IMR-90 (cell line): ENCODE data around the gene GRB10. TPM values are rescaled to one million over a fixed set of nuclear protein-coding genes. Genes with fewer than 3 reads are reported as not detected.

Experiments
- ATAC-seq: fragments of 200-7000 bp; cut with Tn5 transposase; 2 replicates; pipeline ENCODE4 v1.9.1; 2020; ENCODE audit warnings: low read depth, mild to moderate bottlenecking, moderate library complexity
- BruUV-seq: library from RNA; stranded (reverse); fragments of 400-500 nt; replicated peaks from 2 replicates; lab custom pipeline; 2021; lab: Mats Ljungman, UMichigan
- CTCF ChIA-PET: fragments of 300-600 bp; formaldehyde crosslinking; extraction: SDS; loops from one replicate; lab custom pipeline; 2021; ENCODE audit warnings: antibody characterized with exemption; lab: Yijun Ruan, JAX
- POLR2A ChIA-PET: fragments of 300-600 bp; sonication (Branson Sonifier 250); formaldehyde crosslinking; loops from one replicate; lab custom pipeline; 2022; ENCODE audit warnings: antibody characterized with exemption; ENCODE audit not compliant: unreplicated experiment; lab: Charles Lee
- DNase-seq: peaks from one replicate; pipeline ENCODE4 v3.0.0; 2013
- H2AFZ ChIP-seq: replicated peaks from 2 replicates; pipeline ENCODE3; 2013; ENCODE audit warnings: low read length, mild to moderate bottlenecking; ENCODE audit not compliant: poor library complexity
- H2AK5ac ChIP-seq: 2 replicates; pipeline ENCODE4 v1.6.1; 2013; ENCODE audit warnings: low read depth, low read length, inconsistent platforms
- H2AK9ac ChIP-seq: replicated peaks from 2 replicates; pipeline ENCODE3; 2013; ENCODE audit warnings: mild to moderate bottlenecking, low read depth, low read length, moderate library complexity; ENCODE audit not compliant: poor library complexity
- H2BK120ac ChIP-seq: 2 replicates; pipeline ENCODE4 v1.6.1; 2013; ENCODE audit warnings: low read depth, low read length, inconsistent platforms
- H2BK15ac ChIP-seq: 3 replicates; pipeline ENCODE4 v1.6.1; 2013; ENCODE audit warnings: low read depth, low read length, inconsistent platforms
- H2BK20ac ChIP-seq: 2 replicates; pipeline ENCODE4 v1.6.1; 2013; ENCODE audit warnings: low read depth, mild to moderate bottlenecking, inconsistent platforms, low read length, moderate library complexity
- H2BK5ac ChIP-seq: 2 replicates; pipeline ENCODE4 v1.6.1; 2013; ENCODE audit warnings: mild to moderate bottlenecking, low read depth, low read length, inconsistent platforms; ENCODE audit not compliant: poor library complexity, severe bottlenecking
- H3K14ac ChIP-seq: replicated peaks from 2 replicates; pipeline ENCODE4 v1.6.1; 2013; ENCODE audit warnings: low read depth, low read length, inconsistent platforms
- H3K18ac ChIP-seq: 2 replicates; pipeline ENCODE4 v1.6.1; 2013; ENCODE audit warnings: low read depth, low read length, control low read depth
- H3K23ac ChIP-seq: 2 replicates; pipeline ENCODE4 v1.6.1; 2013; ENCODE audit warnings: low read depth, low read length, inconsistent platforms
- H3K27ac ChIP-seq: 2 replicates; pipeline ENCODE4 v1.5.1; 2013; ENCODE audit warnings: mild to moderate bottlenecking, control low read depth, low read length; ENCODE audit not compliant: insufficient read depth
- H3K27me3 ChIP-seq: 2 replicates; pipeline ENCODE4 v1.6.1; 2013; ENCODE audit warnings: low read length; ENCODE audit not compliant: control insufficient read depth, insufficient read depth
- H3K36me3 ChIP-seq: 2 replicates; pipeline ENCODE4 v1.6.1; 2013; ENCODE audit warnings: low read length, mixed read lengths; ENCODE audit not compliant: control insufficient read depth, insufficient read depth
- H3K4ac ChIP-seq: 2 replicates; pipeline ENCODE4 v1.6.1; 2013; ENCODE audit warnings: low read depth, low read length, inconsistent platforms
- H3K4me1 ChIP-seq: 2 replicates; pipeline ENCODE4 v1.6.1; 2013; ENCODE audit warnings: low read length, mixed read lengths; ENCODE audit not compliant: control insufficient read depth, insufficient read depth
- H3K4me2 ChIP-seq: 2 replicates; pipeline ENCODE4 v1.6.1; 2013; ENCODE audit warnings: low read depth, mild to moderate bottlenecking, control low read depth, low read length, moderate library complexity
- H3K4me3 ChIP-seq: 2 replicates; pipeline ENCODE4 v1.5.1; 2013; ENCODE audit warnings: low read depth, mild to moderate bottlenecking, control low read depth, low read length, moderate library complexity; ENCODE audit not compliant: insufficient read depth
- H3K56ac ChIP-seq: 2 replicates; pipeline ENCODE4 v1.6.1; 2013; ENCODE audit warnings: low read length, inconsistent platforms; ENCODE audit not compliant: insufficient read depth; ENCODE audit errors: extremely low read depth
- H3K79me1 ChIP-seq, 2 experiments: 2 replicates each; pipeline ENCODE4 v1.6.1; 2013; ENCODE audit warnings: low read length in 2 of 2, inconsistent platforms in 1 of 2, low read depth in 1 of 2
- H3K9ac ChIP-seq: 2 replicates; pipeline ENCODE4 v1.6.1; 2013; ENCODE audit warnings: low read depth, low read length, control low read depth
- H3K9me1 ChIP-seq: 2 replicates; pipeline ENCODE4 v1.6.1; 2013; ENCODE audit warnings: low read length, inconsistent platforms; ENCODE audit not compliant: insufficient read depth
- H3K9me3 ChIP-seq: 2 replicates; pipeline ENCODE4 v1.6.1; 2013; ENCODE audit warnings: low read length; ENCODE audit not compliant: control insufficient read depth, insufficient read depth
- H4K20me1 ChIP-seq: 2 replicates; pipeline ENCODE4 v1.6.1; 2013; ENCODE audit warnings: low read length, inconsistent platforms; ENCODE audit not compliant: insufficient read depth
- H4K5ac ChIP-seq: 2 replicates; pipeline ENCODE4 v1.6.1; 2013; ENCODE audit warnings: mild to moderate bottlenecking, low read depth, low read length, control low read depth
- H4K8ac ChIP-seq, 2 experiments: 2 replicates each; pipeline ENCODE4 v1.6.1; 2013; ENCODE audit warnings: low read depth in 2 of 2, low read length in 2 of 2, control low read depth in 1 of 2, inconsistent platforms in 1 of 2
- H4K91ac ChIP-seq: 2 replicates; pipeline ENCODE4 v1.6.1; 2013; ENCODE audit warnings: low read depth, low read length, inconsistent platforms; ENCODE audit not compliant: insufficient read depth
- BHLHE40 ChIP-seq: fragments of 150-350 bp; IDR thresholded peaks from 2 replicates; pipeline ENCODE4 v1.6.1; 2016; ENCODE audit warnings: mild to moderate bottlenecking, low read depth, low read length
- CEBPB ChIP-seq: IDR thresholded peaks from 2 replicates; pipeline ENCODE4 v1.6.1; 2012; ENCODE audit warnings: low read depth, low read length, improper control_type of control experiment
- CHD1 ChIP-seq: IDR thresholded peaks from 2 replicates; pipeline ENCODE4 v1.6.1; 2012; ENCODE audit warnings: low read depth, low read length, improper control_type of control experiment
- FOS ChIP-seq: fragments of 150-350 bp; IDR thresholded peaks from 2 replicates; pipeline ENCODE4 v1.6.1; 2016; ENCODE audit warnings: low read depth, low read length
- MAFK ChIP-seq: IDR thresholded peaks from 2 replicates; pipeline ENCODE4 v1.6.1; 2012; ENCODE audit warnings: low read depth, low read length, improper control_type of control experiment
- MAZ ChIP-seq: IDR thresholded peaks from 2 replicates; pipeline ENCODE4 v1.6.1; 2012; ENCODE audit warnings: low read depth, mild to moderate bottlenecking, low read length, improper control_type of control experiment, moderate library complexity, borderline replicate concordance
- NFE2L2 ChIP-seq: fragments of 150-350 bp; IDR thresholded peaks from 2 replicates; pipeline ENCODE4 v1.6.1; 2016; ENCODE audit warnings: low read depth, mild to moderate bottlenecking, low read length
- POLR2A ChIP-seq: IDR thresholded peaks from 2 replicates; pipeline ENCODE4 v1.6.1; 2012; ENCODE audit warnings: mild to moderate bottlenecking, low read depth, low read length
- RAD21 ChIP-seq: IDR thresholded peaks from 2 replicates; pipeline ENCODE4 v1.6.1; 2012; ENCODE audit warnings: low read length, improper control_type of control experiment
- RFX5 ChIP-seq: IDR thresholded peaks from 2 replicates; pipeline ENCODE4 v1.8.0; 2012; ENCODE audit warnings: low read depth, mild to moderate bottlenecking, low read length, moderate library complexity
- SMC3 ChIP-seq: fragments of 150-350 bp; IDR thresholded peaks from 2 replicates; pipeline ENCODE4 v1.6.1; 2016; ENCODE audit warnings: low read depth, mild to moderate bottlenecking, antibody characterized with exemption, low read length, moderate library complexity
- WGBS, 2 experiments: methylation state at CpG; one replicate each; pipeline versions ENCODE4 v1.1.5 to v1.1.7; 2013; ENCODE audit warnings: missing lambda C conversion rate in 2 of 2; ENCODE audit not compliant: insufficient read length in 1 of 2; ENCODE audit errors: extremely low coverage in 2 of 2; 5-methylcytosine and 5-hydroxymethylcytosine counted together
- dilution Hi-C: fragments of 300-500 bp; cut with HindIII; formaldehyde crosslinking; loops from one replicate; pipeline ENCODE4 v1.14.3; 2018; ENCODE audit warnings: low sequenced_read_pairs; ENCODE audit not compliant: unreplicated experiment
- in situ Hi-C: fragments of 300-500 bp; cut with MboI; formaldehyde crosslinking; loops from 3 replicates; pipeline ENCODE4 v1.14.3; 2019; ENCODE audit warnings: low sequenced_read_pairs, inconsistent platforms, mixed read lengths
- intact Hi-C: fragments of 100-400 bp; cut with micrococcal nuclease; formaldehyde crosslinking; loops from 2 replicates; pipeline ENCODE4 v1.10.0; 2022
- polyA plus RNA-seq, 3 experiments: library from polyadenylated mRNA; depleted of rRNA; stranded (reverse); fragments of >200 nt; gene quantifications; 2 replicates each; pipeline ENCODE4 v1.2.3, GENCODE V29; 2012; ENCODE audit warnings: low replicate concordance in 1 of 3
- total RNA-seq: library from RNA; depleted of rRNA; stranded (reverse); fragments of >200 nt; gene quantifications from 2 replicates; pipeline ENCODE4 v1.2.3, GENCODE V29; 2012
- TF ChIP-seq, protein P1 (sequence below): fragments of 150-350 bp; IDR thresholded peaks from 2 replicates; pipeline ENCODE4 v1.6.1; 2016; ENCODE audit warnings: low read depth, mild to moderate bottlenecking, low read length, moderate library complexity, borderline replicate concordance
- TF ChIP-seq, protein P2 (sequence below): fragments of 150-350 bp; IDR thresholded peaks from 2 replicates; pipeline ENCODE4 v1.6.1; 2017; ENCODE audit warnings: mild to moderate bottlenecking, antibody characterized with exemption, low read length, low read depth

GRB10 gene
- total and polyA plus RNA-seq, 2 of the 4 experiments (the other 2 are of a cell fraction): 6.3 to 15.1 TPM

DNA sequence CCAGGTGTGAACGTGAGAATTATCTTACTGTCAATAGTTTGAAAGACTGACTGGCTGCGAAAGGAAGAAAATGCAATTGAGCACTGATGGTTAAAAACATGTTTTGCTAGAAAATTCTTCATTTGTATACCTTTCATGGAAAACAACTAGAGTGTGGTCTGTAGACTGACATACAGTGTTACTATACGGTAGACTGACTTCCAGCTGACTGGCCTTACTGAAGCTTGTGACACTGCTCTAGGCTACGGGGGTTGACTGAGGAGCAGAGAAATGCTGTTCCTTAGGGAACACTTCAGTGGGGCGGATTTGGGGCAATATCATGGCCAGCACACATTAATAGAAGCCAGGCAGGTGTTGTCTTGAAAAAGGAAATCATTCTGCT lies 191.6 kb downstream of the GRB10 start:
- Histone ChIP-seq H3K14ac (no peak overlapping the region), H3K27me3 (no peaks in the 10 kb centered on the region), H3K4ac (no peak overlapping the region), H3K9me3 (no peaks in the 10 kb centered on the region), H3K4me1 (no peaks in the 10 kb centered on the region), H4K91ac (no peak overlapping the region), H2BK20ac (no peak overlapping the region), H2BK5ac (no peak overlapping the region), H3K4me2 (no peak overlapping the region), H3K27ac (no peak overlapping the region), H3K9me1 (peaks cover 2% of the 10 kb centered on the region; the same call in 1 of the 2 replicates), H3K79me1 (no peaks in the 10 kb centered on the region), H2BK15ac (no peak overlapping the region), H3K56ac (no peak overlapping the region), H4K8ac (no peak overlapping the region), H3K4me3 (no peak overlapping the region), H2AFZ (no peak overlapping the region), H4K20me1 (no peaks in the 10 kb centered on the region; the same call in 1 of the 2 replicates), H3K18ac (no peak overlapping the region), H3K23ac (no peak overlapping the region), H2BK120ac (no peak overlapping the region), H3K9ac (no peak overlapping the region), H2AK9ac (no peak overlapping the region), H3K36me3 (peaks cover 15% of the 10 kb centered on the region), H2AK5ac (no peak overlapping the region), H4K5ac (no peak overlapping the region)
- TF ChIP-seq RAD21 (no peak), CEBPB (no peak), MAZ (no peak), RFX5 (no peak), FOS (no peak), SMC3 (no peak), MAFK (no peak), CHD1 (no peak), BHLHE40 (no peak), NFE2L2 (no peak), POLR2A (no peak)
- TF ChIP-seq, protein P1, sequence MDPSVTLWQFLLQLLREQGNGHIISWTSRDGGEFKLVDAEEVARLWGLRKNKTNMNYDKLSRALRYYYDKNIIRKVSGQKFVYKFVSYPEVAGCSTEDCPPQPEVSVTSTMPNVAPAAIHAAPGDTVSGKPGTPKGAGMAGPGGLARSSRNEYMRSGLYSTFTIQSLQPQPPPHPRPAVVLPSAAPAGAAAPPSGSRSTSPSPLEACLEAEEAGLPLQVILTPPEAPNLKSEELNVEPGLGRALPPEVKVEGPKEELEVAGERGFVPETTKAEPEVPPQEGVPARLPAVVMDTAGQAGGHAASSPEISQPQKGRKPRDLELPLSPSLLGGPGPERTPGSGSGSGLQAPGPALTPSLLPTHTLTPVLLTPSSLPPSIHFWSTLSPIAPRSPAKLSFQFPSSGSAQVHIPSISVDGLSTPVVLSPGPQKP: no peak
- TF ChIP-seq, protein P2, sequence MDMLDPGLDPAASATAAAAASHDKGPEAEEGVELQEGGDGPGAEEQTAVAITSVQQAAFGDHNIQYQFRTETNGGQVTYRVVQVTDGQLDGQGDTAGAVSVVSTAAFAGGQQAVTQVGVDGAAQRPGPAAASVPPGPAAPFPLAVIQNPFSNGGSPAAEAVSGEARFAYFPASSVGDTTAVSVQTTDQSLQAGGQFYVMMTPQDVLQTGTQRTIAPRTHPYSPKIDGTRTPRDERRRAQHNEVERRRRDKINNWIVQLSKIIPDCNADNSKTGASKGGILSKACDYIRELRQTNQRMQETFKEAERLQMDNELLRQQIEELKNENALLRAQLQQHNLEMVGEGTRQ: no peak
- CTCF ChIA-PET: no interaction called here
- BruUV-seq: no TSS peak
- no CpG with 5 or more reads among the region's 5 CpGs for WGBS, 2 experiments
- no peak for ATAC-seq
- in situ Hi-C loops: no loop called here
- dilution Hi-C loops: no loop called here
- intact Hi-C loops: no loop called here
- POLR2A ChIA-PET: no interaction called here
- DNase-seq: no peak
